Activated gamma-delta T cell treated with anti-CD3 and anti-CD28 coated beads, Interleukin-2, amount 50 U/mL, for 16 hours (primary cell): ENCODE measurements around the gene USP2.
"Not testable (repeated sequence)": the region's sequence is repeated elsewhere in the genome, so short reads cannot be mapped to it uniquely, and the experiment has no call there.

Source experiments
- DNase-seq: peaks from one replicate; pipeline ENCODE4 v3.0.0-alpha.2; 2020; ENCODE audit warnings: low read depth

The USP2 gene

DNA sequence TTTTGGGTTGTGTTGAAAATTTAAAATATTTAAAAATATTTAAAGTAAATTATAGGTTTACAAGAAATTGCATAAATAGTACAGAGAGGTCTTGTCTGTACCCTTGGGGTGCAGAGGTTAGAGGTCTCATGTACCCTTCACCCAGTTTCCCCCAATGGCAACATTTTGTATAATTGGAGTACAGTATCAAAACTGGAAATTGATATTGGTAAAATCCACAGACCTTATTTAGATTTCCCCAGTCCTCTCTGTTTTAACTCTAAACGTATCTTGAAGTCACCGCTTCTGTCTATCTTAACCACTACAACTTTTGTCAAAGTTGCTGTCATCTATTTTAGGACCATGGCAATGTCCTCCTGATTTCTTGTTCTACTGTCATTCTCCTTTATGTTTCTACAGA lies 30.6 kb upstream of the USP2 start:
- no peak for DNase-seq

DNA sequence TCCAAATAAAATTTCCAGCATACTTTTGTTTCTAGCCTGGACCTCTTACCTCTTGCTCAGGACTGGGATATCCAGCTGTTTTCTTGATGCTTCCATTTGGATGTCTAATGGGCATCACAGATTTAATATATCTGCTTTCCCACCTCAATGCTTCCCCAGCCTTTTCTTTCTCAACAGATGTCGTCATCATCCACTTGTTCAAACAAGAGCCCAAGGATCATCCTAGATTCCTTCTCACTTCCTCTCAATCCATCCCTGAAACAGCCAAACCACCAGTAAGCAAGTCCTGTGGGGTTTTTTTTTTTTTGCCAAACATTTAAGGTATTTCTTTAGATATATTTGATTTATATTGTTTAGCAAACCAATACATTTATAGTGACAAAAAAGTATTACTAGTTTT lies 29.0 kb upstream of the USP2 start:
- DNase-seq, result no peak

DNA sequence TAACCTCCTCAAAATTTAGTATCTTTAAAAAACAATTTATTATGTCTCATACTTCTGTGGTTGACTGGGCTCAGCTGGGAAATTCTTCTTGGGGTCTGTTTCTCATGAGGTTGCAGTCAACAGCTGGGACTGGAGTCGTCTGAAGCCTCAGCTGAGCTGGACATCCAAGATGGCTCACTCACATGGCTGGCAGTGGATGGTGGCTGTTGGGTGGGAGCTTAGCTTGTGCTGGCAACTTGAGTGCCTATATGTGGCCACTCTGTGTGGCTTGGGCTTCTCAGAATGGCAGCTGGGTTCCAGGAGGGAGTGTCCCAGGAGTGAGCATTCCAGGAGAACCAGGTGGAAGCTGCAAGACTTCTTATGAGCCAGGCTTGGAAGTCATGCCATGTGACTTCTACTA lies 28.2 kb upstream of the USP2 start:
- no peak for DNase-seq

DNA sequence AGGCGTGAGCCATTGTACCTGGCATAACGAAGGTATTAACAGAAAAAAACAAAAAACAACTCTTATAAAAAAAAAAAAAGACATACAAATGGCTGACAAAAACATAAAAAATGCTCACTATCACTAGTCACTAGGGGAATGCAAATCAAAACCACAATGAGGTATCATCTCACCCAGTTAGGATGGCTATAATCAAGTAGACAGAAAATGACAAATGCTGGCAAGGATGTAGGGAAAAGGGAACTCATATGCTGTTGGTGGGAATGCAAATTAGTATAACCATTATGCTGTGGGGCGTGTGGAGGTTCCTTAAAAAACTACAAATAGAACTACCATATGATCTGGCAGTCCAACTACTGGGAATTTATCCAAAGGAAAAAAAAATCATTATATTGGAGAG lies 24.5 kb upstream of the USP2 start:
- no peak for DNase-seq

DNA sequence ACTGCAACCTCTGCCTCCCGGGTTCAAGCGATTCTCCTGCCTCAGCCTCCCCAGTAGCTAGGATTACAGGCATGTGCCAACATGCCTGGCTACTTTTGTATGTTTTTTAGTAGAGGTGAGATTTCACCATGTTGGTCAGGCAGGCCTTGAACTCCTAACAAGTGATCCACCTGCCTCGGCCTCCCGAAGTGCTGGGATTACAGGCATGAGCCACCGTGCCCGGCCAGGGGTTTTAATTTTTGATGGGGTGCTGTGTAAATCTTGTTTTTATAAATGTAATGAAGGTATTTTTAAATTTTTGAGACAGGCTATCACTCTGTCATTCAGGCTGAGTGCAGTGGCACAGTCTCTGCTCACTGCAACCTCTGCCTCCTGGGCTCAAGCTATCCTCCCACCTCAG lies 24.0 kb upstream of the USP2 start:
- not testable (repeated sequence) for DNase-seq

DNA sequence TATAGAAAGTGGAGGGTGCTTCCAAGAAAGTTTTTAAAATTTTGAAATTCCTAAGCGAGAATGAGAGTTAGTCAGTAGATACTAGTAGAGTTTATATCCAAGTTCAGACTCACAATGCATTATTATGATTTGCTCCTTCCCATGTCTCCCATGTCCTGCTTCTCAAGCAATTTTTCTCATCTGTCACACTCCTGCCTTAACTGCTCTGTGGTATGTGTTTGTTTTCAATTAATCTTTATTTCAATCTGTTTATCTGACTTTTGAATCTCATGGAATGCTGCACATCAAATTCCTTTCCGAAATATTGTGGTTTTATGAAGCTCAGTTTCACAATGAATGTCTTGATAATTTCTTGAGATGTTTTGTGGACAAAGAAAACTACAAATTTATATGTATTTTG lies 23.4 kb upstream of the USP2 start:
- DNase-seq, result no peak

DNA sequence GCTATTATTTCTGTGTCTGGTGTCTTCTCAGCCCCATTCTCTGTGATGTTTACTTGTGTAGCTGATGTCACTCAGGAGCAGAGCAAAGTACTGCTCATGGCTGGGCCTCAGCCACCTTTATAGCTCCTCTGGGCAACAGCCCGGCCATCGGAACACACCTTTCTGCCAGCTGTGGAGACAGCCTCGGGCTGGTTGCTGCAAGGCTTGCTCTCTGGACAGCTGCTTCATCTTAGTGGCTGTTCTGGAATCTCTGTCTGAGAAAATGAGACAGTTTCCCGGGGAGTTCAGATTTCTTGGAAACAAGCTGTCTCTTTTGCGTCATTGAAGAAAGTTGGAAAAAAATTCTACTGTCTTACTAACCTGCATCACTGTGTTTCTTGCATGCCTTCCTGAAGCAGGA lies 21.5 kb upstream of the USP2 start:
- DNase-seq, result no peak

DNA sequence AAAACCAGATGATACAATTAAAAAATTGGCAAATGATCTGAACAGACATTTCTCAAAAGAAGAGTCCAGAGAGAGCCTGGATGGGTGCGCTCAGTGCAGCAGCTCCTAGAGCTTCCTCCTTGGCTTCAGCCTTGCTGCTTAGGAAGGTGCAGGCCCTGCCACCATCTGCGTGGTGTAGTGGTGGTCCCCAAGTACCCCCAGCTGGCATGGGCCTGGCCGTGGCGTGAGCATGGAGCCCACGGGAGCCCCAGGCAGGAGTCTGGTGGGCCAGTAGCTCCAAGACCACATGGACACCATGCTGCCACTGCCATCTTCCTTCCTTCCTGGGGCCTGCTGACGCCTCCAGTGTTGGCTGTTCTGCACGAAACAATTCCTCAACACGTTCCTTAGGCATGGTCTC lies 21.0 kb upstream of the USP2 start:
- DNase-seq, result no peak

DNA sequence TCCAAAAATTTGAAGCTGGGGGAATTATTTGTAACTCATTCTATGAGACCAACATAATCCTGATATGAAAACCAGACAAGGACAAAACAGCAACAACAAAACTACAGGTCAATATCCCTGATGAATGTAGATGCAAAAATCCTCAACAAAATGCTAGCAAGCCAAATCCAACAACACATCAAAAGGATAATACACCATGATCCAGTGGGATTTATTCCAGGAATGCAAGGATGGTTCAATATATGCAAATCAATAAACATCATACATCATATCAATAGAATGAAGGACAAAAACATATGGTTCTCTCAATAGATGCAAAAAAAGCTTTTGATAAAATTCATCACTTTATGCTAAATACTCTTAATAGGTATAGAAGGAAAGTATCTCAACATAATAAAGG lies 19.4 kb upstream of the USP2 start:
- DNase-seq, result no peak

DNA sequence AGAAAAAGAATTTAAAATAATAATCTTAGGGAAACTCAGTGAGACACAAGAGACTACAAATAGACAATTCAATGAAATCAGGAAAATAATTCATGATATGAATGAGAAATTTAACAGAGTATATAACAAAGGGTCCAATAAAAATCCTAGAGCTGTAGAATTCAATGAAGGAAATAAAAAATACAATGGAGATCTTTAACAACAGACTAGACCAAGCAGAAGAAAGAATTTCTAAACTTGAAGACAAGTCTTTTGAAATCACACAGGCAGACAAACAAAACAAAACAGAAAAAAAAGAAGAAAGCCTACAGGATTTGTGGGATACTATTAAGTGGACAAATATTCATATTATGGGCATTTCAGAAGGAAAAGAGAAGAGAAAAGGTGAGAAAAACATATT lies 16.2 kb upstream of the USP2 start:
- DNase-seq, result no peak

DNA sequence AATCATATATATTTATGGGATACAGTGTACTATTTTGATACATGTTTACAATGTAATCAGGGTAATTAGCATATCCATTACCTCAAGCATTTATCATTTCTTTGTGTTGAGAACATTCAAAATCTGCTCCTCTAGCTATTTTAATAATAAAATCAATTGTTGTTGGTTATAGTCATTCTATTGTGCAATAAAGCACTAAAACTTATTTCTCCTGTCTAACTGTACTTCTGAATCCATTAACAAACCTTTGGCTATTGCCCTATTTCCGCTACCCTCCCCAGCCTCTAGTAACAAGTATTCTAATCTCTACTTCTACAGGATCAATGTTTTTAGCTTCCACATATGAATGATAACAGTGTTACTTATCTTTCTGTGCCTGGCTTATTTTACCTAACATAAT lies 15.3 kb upstream of the USP2 start:
- DNase-seq, result no peak

DNA sequence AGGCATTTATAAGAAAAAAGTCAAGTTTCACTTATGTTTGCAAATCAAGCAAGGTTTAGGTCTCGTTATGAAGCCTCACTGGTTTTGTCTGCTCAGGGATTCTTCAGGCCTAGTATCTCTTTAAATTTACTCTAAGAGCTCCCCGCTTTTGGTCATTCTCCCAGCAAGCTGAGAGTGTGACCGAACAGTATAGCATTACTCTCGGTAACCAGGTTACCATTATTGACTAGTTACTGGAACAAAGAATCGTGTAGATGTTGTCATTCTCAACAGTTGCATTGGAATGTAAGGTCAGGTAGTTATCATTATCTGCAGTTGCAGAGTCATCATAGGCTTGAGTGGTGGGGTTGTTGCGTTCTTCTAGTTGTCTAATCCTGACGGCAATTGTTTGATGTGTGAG lies 9.8 kb upstream of the USP2 start:
- DNase-seq, result no peak

DNA sequence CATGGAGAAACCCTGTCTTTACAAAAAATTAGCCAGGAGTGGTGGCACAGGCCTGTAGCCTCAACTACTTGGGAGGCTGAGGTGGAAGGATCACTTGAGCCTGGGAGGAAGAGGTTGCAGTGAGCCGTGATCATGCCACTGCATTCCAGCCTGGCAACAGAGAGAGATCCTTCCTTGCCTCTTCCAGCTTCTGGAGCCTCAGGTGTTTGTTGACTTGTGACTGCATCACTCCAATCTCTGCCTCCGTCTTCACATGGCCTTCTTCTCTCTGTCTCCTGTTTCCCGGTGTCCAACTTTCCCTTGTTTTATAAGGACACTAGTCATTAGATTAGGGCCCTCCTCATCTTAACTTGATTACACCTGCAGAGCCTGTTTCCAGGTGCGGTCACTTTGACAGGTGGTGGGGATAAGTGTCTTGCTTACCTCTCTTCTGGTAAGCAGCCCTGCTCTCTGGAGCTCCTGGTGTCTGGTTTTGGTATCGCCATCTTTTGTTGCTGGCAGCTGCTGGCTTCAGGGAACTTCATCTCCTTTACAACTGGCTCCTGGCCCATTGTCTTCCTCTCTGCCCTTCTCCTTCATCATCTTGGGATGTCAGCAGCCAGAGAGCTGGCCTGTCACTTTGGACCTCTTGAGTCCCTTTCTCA lies 8.2 kb upstream of the USP2 start:
- DNase-seq, result no peak

DNA sequence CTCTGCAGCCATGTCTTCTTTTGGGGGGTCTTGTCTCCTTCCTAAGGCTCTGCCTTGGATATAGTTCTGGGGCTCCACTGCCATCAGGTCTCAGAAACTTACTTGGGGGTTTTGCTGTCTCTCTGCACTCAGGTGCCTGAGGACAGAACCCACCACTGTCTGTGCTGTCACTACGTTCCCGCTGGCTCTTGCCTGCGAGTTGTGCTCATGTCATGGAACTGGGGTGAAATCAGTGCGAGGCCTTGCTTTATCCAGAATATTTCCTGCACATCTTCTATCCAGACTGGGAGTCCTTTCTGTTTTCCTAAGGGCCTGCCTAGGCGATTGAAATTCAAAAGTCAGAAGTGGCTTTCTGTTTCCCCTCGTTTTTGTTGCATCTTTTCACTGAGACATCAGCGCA lies 6.6 kb upstream of the USP2 start:
- no peak for DNase-seq

DNA sequence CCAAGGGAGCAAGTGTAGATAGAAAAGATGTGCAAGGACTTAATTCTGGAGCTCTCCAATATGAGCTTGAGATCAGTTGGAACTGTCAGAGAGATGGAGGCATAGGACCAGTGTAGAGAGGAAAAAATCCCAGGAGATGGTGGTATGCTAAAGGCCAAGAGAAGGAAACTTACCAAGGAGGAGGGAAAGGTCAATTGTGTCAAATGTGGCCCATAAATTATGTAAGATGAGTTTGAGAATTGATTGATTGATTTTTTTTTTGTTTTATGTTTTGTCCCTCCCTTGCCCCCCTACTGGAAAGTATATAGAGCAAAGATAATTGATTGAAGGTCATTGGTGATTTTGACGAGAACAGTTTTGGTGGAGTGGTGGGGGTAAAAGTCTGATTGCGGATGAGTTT lies 2.8 kb upstream of the USP2 start:
- DNase-seq, result no peak

DNA sequence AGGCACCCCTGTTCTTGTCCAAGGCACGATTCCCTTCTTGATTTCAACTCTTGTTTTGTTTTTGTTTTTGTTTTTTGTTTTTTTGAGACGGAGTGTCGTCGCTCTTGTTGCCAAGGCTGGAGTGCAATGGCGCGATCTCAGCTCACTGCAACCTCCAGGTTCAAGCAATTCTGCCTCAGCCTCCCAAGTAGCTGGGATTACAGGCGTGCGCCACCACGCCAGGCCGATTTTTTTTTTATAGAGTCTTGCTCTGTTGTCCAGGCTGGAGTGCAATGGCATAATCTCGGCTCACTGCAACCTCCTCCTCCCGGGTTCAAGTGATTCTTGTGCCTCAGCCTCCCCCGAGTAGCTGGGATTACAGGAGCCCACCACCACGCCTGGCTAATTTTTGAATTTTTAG lies 1.0 kb upstream of the USP2 start:
- DNase-seq, result not testable (repeated sequence)

DNA sequence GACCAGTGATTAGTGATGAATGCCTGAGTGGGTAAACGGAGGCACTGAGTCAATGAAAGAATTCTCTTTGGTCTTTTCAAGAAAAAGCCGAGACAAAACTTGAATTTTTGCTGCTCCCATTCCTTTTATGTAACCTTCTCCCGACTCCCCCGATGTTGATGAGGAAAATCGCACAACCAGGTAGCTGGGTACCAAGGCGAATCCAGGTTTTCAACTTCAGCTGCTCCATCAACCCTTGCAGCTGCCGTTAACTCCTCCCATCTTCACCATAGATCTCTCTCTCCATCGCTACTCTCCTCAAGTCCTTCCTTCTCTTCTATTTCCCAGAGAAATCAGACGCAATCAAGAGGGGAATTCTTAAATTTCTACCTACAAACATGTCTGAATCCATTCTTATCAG lies 611 bp upstream of the USP2 start:
- no peak for DNase-seq

DNA sequence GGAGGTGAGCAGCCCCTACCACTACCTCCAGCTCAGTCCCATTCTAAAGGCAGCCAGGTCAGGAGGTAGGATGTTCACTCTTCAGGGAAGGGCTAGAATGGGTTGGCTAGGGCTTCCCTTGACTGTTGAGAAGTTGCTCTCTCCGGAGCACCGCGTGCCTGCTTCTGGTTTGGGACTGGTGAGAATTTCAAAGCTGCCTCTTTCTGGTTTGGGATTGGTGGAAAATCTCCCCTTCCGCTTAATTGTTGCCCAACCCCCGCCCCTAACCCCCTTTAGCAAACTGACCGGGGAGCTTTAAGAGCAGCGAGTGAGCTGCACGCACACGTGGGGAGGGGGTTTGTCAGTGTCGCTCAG lies 686 bp downstream of the USP2 start:
- no peak for DNase-seq

DNA sequence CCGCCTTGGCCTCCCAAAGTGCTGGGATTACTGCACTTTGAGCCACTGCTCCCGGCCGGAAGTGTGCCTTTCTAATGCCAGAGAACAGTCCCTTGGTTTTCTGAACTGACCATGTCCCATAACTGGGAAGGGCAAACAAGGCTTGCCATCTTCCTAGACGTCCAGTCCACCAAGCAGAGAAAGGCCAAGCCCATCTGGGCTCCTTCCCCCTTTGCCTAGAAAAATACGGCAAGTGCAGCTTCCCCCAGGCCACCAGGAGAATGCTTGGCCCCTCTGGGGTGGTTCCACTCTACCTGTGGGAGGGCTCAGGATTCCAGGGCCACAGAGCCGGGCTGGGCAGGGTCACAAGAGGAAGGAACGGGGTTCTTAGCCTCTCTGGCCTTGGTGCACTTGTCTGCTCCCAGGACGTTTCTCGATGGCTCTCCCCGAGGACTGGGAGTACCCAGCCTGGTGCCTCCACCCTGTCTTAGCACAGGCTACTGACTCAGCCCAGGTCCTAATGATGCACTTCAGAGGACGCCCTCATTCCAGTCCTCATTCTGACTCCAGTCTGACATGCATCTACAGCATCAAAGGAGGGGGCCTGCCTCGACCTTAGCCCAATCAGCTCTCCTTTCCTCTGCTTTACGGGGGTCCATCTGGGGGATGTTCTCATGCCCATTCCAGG lies 1.2 kb downstream of the USP2 start:
- no peak for DNase-seq

DNA sequence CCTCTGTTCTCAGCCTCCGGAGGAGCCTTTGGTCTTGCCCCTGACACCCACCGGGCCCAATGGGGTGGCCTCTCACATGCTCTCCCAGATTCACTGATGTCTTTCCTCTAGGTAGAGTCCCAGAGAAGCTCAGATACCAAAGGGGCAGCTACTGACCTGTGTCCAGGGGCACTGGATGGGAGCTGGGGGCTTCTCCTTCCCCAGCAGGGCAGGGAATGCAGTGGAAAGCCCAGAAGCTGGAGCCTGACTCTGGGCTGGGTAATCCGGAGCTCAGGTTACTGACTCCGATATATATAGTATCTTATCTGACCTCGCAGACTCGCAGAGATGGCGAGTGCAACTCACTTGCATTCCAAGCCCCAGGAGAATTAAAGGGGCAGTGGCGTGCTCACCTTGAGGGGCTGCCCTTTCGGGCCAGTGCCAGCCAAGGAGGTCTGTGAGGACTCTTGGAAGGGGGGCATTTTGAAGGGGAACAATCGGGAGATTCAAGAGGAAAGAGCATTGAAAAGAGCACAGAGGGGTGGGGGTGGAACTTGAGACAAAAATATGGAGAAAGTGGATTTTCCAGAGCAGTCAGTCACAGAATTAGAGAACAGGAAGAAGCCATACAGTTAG lies 2.5 kb downstream of the USP2 start:
- no peak for DNase-seq

DNA sequence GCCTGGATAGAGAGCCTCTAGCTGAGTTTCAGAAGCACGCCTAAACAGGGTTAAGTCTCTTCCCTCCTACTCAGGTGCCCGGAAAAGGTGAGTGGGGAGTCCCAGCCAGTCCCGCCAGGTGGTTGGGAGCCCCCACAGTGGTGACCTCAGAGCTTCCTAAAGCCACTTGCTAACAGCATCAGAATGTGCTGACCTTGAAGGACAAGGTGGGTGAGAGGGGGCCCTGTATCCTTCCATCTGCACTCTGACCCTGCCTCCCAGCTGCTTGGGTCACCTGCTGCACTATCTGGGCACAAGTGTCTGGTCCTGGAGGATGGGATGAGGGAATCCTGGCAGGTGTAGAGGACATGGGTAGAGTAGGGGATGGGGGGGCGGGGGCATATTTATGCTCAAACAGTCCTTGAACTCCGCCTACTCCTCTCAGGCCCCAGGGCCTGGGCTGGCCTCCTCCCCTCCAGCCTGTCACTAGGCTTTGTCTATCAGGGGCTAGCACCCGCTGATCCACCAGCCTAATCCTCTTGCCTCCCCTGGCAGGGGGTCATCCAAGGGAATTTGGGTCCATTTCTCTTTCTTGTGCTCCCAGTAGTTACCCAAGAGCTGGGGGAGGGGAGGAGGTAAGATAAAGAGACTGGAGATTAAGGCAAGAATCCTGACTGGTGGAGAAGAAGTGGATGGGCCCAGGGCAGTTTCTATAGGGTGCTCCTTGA lies 3.4 kb downstream of the USP2 start:
- DNase-seq, result no peak

DNA sequence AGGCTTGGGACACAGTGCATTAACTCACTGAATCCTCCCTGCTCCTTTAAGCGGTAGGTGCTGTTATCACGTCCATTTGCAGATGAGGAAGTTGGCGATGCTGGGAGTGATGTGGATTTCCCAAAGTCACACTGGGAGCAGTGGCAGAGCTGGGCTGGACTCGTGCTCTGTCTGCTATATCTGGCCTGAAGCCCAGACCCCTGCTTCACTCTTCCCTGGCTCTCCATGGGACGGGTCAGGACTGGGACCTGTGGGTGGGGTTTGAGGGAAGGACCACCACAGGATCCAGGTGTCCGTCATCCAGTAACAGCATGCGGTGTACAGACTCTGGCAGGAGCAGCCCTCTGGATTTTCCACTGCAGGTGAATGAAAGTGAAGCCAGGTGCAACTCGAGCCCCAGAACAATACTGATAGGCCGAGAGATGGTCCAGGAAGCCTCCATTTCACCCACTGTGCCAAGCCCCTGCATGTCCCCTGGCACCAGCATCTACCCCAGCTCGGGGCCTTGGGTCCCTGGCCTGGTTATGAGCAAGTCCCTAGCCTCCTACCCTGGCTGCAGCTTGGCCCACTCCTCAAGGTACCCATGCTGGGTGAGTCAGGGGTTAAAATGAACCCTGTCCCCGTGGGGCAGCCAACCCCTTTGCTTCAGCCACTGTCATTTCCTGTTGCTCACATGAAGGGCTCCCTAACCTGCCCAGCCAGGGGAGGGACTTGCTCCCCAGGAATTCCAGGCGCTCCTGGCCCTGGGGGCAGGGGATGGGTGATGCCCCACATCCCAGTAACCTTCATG lies 4.2 kb downstream of the USP2 start:
- DNase-seq, result no peak
